C4-2B (cell line): ENCODE data around the gene CST5.

Experiments
- H3K27ac ChIP-seq: fragments of 450-650 bp; 2 replicates; pipeline ENCODE4 v1.5.1; 2017
- ZFX ChIP-seq: fragments of 450-650 bp; IDR thresholded peaks from 2 replicates; pipeline ENCODE4 v1.6.1; 2017
- TF ChIP-seq, protein P1 (sequence below): fragments of 450-650 bp; conservative IDR thresholded peaks from 2 replicates; pipeline ENCODE4 v1.5.1; 2017; ENCODE audit warnings: mild to moderate bottlenecking

The CST5 gene

DNA sequence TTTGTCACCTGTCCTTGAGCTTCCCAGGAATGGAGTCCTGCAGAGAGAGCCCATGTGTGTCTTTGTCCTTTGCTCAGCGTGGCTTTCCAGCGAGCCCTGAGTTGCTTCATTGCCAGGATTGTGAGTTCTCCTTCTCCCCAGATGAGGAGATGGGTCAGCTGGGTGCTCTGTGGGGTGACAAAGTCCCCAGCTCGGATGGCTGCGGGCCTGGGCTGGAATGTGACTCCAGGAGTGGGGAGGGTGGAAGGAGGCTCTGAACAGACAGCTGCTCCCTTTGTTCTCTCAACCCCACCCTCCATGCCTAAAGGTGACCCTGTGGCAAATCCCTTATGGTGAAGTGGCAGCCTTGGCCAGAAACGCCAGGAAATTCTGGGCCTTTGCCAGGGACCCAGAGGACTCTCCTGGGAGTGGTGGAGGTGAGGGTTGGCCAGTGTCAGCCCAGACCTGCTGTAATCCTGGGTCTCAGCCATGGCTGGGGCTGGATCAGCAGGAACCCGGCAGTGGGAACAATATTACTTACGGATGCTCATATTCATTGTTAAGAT lies 44.4 kb upstream of the CST5 start:
- TF ChIP-seq, protein P1, sequence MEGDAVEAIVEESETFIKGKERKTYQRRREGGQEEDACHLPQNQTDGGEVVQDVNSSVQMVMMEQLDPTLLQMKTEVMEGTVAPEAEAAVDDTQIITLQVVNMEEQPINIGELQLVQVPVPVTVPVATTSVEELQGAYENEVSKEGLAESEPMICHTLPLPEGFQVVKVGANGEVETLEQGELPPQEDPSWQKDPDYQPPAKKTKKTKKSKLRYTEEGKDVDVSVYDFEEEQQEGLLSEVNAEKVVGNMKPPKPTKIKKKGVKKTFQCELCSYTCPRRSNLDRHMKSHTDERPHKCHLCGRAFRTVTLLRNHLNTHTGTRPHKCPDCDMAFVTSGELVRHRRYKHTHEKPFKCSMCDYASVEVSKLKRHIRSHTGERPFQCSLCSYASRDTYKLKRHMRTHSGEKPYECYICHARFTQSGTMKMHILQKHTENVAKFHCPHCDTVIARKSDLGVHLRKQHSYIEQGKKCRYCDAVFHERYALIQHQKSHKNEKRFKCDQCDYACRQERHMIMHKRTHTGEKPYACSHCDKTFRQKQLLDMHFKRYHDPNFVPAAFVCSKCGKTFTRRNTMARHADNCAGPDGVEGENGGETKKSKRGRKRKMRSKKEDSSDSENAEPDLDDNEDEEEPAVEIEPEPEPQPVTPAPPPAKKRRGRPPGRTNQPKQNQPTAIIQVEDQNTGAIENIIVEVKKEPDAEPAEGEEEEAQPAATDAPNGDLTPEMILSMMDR = no peak
- no peak for TF ChIP-seq ZFX
- no peak overlapping the region for H3K27ac ChIP-seq

DNA sequence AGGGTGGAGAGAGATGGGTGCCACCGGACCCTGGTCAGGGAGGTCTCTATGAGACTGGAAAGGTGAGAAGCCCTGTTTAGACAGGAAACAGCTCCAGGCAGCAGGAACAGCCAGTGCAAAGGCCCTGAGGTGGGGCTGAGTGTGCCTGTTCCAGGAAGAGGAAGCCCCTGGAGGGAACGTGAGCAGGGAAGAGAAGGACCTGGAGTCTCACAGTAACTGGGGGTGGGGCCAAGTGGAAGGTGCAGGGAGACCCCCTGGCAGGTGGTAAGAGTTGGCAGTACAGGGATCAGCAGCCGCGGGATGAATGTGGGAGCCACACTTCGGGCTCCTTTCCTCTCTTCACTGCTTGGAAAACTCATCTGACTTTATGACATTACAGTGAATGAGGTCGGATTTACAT lies 43.8 kb upstream of the CST5 start:
- no peak overlapping the region for H3K27ac ChIP-seq
- TF ChIP-seq, protein P1 = no peak
- TF ChIP-seq ZFX = no peak

DNA sequence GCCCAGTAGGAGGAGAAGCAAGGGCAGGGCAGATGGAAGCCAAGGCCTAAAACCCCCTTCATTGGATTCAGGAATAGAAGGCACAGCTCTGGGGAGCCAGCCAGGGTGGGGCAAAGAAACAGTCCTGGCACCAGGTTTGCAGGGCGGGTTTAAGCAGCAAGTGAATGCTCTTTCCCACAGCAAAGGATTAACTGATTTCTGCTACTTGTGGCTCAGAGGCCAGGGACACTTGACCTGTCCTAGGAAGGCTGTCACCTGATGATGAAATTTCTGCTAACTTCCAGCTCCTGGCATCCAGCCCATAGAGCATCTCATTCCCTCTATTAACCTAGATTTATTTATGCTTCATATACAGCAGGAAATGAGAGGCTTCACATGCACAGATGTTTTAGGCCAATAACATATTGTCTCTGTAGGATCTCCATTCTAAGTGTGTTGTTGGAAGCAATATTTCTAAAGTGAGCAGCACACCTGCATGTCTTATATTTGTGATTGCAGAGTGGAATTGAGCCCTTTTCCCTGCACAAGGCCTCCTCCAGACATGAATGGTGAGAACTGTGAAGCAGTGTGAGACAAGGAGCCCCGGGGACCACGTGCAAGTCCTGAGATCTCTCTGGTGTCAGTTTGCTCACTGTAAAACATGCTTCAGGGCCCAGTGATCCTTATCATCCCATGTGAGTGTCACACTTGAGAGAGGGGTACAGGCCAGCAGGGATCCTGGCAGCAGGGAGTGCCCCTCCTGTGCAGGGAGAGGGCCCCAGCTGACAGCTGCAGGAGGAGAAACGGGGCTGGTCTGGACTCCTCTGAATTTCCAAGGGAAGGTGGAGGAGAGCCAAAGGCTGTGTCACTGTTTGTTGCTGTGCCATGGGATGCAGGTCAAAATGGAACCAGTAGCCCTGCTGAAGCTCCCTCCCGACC lies 41.1 kb upstream of the CST5 start:
- TF ChIP-seq ZFX = no peak
- TF ChIP-seq, protein P1 = no peak
- no peak overlapping the region for H3K27ac ChIP-seq

DNA sequence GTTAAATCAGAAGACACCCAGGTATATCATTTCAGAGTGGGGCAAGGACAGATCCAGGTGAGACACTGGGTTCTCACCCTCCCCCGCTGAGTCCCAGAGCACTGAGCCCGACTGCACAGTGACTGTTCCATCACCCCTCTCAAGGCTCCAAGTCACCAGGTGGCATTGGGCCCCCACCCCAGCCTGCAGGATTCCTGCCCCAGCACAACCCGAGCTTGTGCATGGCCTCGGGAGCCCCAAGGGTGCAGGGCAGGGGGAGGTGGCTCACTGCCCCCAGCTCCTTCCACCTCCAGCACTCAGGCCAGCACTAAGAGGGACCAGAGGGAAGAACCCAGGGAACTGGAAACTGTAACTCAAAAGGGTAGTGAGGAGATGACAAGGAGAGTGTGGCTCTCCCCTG lies 39.3 kb upstream of the CST5 start:
- H3K27ac ChIP-seq = no peak overlapping the region
- TF ChIP-seq, protein P1 = no peak
- no peak for TF ChIP-seq ZFX

DNA sequence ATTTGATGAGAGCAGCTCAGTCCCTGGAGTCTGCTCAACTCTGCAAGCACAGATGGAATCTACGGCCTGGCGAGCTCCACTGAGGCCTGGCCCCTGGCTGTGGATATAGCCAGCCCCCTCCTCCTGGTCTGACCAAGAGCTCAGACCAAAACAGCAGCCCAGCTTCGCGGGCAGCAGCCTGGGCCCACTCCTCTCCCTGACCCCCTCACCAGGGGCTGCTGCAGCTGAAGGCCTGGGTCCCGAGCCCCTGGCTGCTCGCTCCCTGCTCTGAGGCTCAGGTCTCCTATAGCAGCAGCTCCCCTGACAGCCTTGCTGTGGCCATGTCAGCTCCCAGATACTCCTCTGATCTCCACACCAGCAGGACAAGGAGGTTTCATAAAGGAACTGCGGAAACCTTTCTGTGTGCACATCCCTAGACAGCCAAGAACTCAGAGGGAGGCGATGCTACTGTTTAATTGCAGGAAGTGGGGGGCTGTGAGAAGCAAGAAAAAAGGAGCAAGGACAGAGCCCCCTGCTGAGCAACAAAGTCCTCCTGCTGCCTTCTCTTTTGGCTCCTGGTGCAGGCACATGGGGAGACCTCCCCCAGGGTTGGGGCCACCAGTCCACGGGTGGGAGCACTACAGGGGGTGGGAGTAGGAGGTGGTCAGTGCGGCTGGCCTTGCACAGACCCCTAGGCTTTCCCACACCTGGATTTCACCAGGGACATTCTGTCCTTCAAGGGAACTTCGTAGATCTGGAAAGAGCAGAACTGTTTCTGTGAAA lies 38.7 kb upstream of the CST5 start:
- TF ChIP-seq, protein P1 = no peak
- TF ChIP-seq ZFX = no peak
- no peak overlapping the region for H3K27ac ChIP-seq

DNA sequence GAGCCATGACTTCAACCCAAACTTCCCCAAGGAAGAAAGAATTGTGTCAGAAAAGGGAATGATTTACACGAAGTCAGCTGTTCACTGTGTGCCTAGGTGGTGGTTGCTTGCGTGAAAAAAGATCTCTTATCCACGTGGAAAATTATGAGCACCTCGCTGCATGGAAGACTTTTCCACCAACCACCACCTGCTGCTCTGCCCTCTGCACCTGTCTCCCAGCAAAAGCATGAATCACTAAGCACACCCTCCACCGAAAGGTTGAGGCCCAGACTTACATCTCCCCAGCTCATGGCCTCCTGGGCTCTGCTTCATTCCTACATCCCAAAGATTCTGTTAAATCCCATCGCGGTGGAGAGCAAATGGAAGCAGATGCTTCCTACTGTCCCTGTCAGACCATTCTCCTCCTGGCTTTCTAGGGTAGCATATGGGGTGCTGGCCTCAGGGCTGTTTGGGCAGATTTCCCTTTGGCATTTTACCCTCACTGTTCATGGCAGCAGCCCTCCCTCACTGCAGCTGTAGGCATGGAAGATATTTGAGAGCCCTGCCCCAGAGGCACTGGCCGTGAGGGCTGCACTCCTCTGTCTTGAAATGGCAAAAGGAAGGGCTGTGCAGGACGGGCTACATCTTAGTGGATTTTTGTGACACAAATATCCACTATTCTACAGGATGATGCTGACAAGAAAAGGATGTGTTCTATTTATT lies 37.6 kb upstream of the CST5 start:
- no peak overlapping the region for H3K27ac ChIP-seq
- TF ChIP-seq, protein P1 = no peak
- no peak for TF ChIP-seq ZFX
